ENCODE data around the gene OSTM1. TPM values are rescaled to one million over a fixed set of nuclear protein-coding genes. Genes with fewer than 3 reads are reported as not detected.

The OSTM1 gene
- 10 to 100 TPM; 21.2 to 32.8 (median 21.9) TPM for polyA plus RNA-seq (ENCODE audit: insufficient read length in 3 of 3)
- long read RNA-seq, donor 1, full-length matches to known transcripts = 6 of 6 reads
- long read RNA-seq, donor 1, partial matches to known transcripts = 0 of 6 reads
- long read RNA-seq, donor 1, other reads (novel, unspliced or antisense) = 0 of 6 reads
- long read RNA-seq, donor 2, full-length matches to known transcripts = 6 of 6 reads
- long read RNA-seq, donor 2, partial matches to known transcripts = 0 of 6 reads
- long read RNA-seq, donor 2, other reads (novel, unspliced or antisense) = 0 of 6 reads
- long read RNA-seq, donor 3, full-length matches to known transcripts = 11 of 11 reads
- long read RNA-seq, donor 3, partial matches to known transcripts = 0 of 11 reads
- long read RNA-seq, donor 3, other reads (novel, unspliced or antisense) = 0 of 11 reads
- long read RNA-seq, donor 4, full-length matches to known transcripts = 4 of 4 reads
- long read RNA-seq, donor 4, partial matches to known transcripts = 0 of 4 reads
- long read RNA-seq, donor 4, other reads (novel, unspliced or antisense) = 0 of 4 reads
- long read RNA-seq, donor 5 = 0 reads
- long read RNA-seq, donor 6, full-length matches to known transcripts = 8 of 8 reads
- long read RNA-seq, donor 6, partial matches to known transcripts = 0 of 8 reads
- long read RNA-seq, donor 6, other reads (novel, unspliced or antisense) = 0 of 8 reads
- long read RNA-seq, donor 7, full-length matches to known transcripts = 13 of 13 reads
- long read RNA-seq, donor 7, partial matches to known transcripts = 0 of 13 reads
- long read RNA-seq, donor 7, other reads (novel, unspliced or antisense) = 0 of 13 reads
- long read RNA-seq, donor 8 = 0 reads
- long read RNA-seq, donor 9, full-length matches to known transcripts = 5 of 5 reads
- long read RNA-seq, donor 9, partial matches to known transcripts = 0 of 5 reads
- long read RNA-seq, donor 9, other reads (novel, unspliced or antisense) = 0 of 5 reads
- long read RNA-seq, donor 10, full-length matches to known transcripts = 3 of 33 reads
- long read RNA-seq, donor 10, partial matches to known transcripts = 30 of 33 reads
- long read RNA-seq, donor 10, other reads (novel, unspliced or antisense) = 0 of 33 reads
- long read RNA-seq, donor 11, full-length matches to known transcripts = 6 of 6 reads
- long read RNA-seq, donor 11, partial matches to known transcripts = 0 of 6 reads
- long read RNA-seq, donor 11, other reads (novel, unspliced or antisense) = 0 of 6 reads
- long read RNA-seq, donor 12, full-length matches to known transcripts = 5 of 5 reads
- long read RNA-seq, donor 12, partial matches to known transcripts = 0 of 5 reads
- long read RNA-seq, donor 12, other reads (novel, unspliced or antisense) = 0 of 5 reads
- long read RNA-seq, donor 13 = 0 reads
- long read RNA-seq, donor 14, full-length matches to known transcripts = 5 of 5 reads
- long read RNA-seq, donor 14, partial matches to known transcripts = 0 of 5 reads
- long read RNA-seq, donor 14, other reads (novel, unspliced or antisense) = 0 of 5 reads
- long read RNA-seq, donor 15 = 0 reads
- long read RNA-seq, donor 16, full-length matches to known transcripts = 16 of 16 reads
- long read RNA-seq, donor 16, partial matches to known transcripts = 0 of 16 reads
- long read RNA-seq, donor 16, other reads (novel, unspliced or antisense) = 0 of 16 reads

GRCh38 chr6:108074359-108075144, at the start of gene OSTM1:
Gene OSTM1 (minus strand): TSS chr6:108074741. CDS start chr6:108074651, 90 bp downstream.
- DNase-seq (ENCODE audit: extremely low read depth in 1 of 11, low read depth in 9 of 11, low spot score in 4 of 11) = peak; percentile 59 to 91 (median 87)

- no peak for DNase-seq (ENCODE audit: extremely low read depth in 1 of 11, low read depth in 9 of 11, low spot score in 4 of 11)
These were observed 49.4 kb upstream of the OSTM1 start for GRCh38 chr6:108123946-108124345.

- DNase-seq (ENCODE audit: extremely low read depth in 1 of 11, low read depth in 9 of 11, low spot score in 4 of 11) = no peak
These were observed 49.0 kb upstream of the OSTM1 start for GRCh38 chr6:108123481-108123929.

GRCh38 chr6:108121612-108122011, 47.1 kb upstream of the OSTM1 start:
- DNase-seq (ENCODE audit: extremely low read depth in 1 of 11, low read depth in 9 of 11, low spot score in 4 of 11) = no peak

- no peak for DNase-seq (ENCODE audit: extremely low read depth in 1 of 11, low read depth in 9 of 11, low spot score in 4 of 11)
These were observed 45.8 kb upstream of the OSTM1 start for GRCh38 chr6:108120311-108120710.

GRCh38 chr6:108119769-108120141, 45.2 kb upstream of the OSTM1 start:
- DNase-seq (ENCODE audit: extremely low read depth in 1 of 11, low read depth in 9 of 11, low spot score in 4 of 11) = no peak

GRCh38 chr6:108118810-108119768, 44.5 kb upstream of the OSTM1 start:
- no peak for DNase-seq (ENCODE audit: extremely low read depth in 1 of 11, low read depth in 9 of 11, low spot score in 4 of 11)

GRCh38 chr6:108118359-108118724, 43.8 kb upstream of the OSTM1 start:
- no peak for DNase-seq (ENCODE audit: extremely low read depth in 1 of 11, low read depth in 9 of 11, low spot score in 4 of 11)

- DNase-seq (ENCODE audit: extremely low read depth in 1 of 11, low read depth in 9 of 11, low spot score in 4 of 11) = no peak
These were observed 43.2 kb upstream of the OSTM1 start for GRCh38 chr6:108117427-108118358.

GRCh38 chr6:108116546-108117426, 42.2 kb upstream of the OSTM1 start:
- no peak for DNase-seq (ENCODE audit: extremely low read depth in 1 of 11, low read depth in 9 of 11, low spot score in 4 of 11)

GRCh38 chr6:108115598-108116058, 41.1 kb upstream of the OSTM1 start:
- no peak for DNase-seq (ENCODE audit: extremely low read depth in 1 of 11, low read depth in 9 of 11, low spot score in 4 of 11)

- no peak for DNase-seq (ENCODE audit: extremely low read depth in 1 of 11, low read depth in 9 of 11, low spot score in 4 of 11)
These were observed 40.5 kb upstream of the OSTM1 start for GRCh38 chr6:108114841-108115597.

- DNase-seq (ENCODE audit: extremely low read depth in 1 of 11, low read depth in 9 of 11, low spot score in 4 of 11) = peak in 1 of 11 donors; percentile 60
These were observed 39.3 kb upstream of the OSTM1 start for GRCh38 chr6:108113557-108114519.
